WTC11 (cell line): ENCODE data around the gene PMF1. TPM values are rescaled to one million over a fixed set of nuclear protein-coding genes. Genes with fewer than 3 reads are reported as not detected.
"Not testable (repeated sequence)": the region's sequence is repeated elsewhere in the genome, so short reads cannot be mapped to it uniquely, and the experiment has no call there.

Source experiments
- ATAC-seq: fragments of 200-7000 bp; cut with Tn5 transposase; 2 replicates; pipeline ENCODE4 v1.10.0; 2021; ENCODE audit warnings: mild to moderate bottlenecking, moderate library complexity
- CTCF ChIA-PET: fragments of 300-600 bp; sonication (Branson Sonifier 250); formaldehyde crosslinking; loops from one replicate; lab custom pipeline; 2021; ENCODE audit warnings: antibody characterized with exemption; lab: Charles Lee
- POLR2A ChIA-PET: fragments of 350-600 bp; sonication (Branson Sonifier 250); formaldehyde crosslinking; loops from one replicate; lab custom pipeline; 2021; ENCODE audit warnings: antibody characterized with exemption; lab: Charles Lee
- DNase-seq: peaks from one replicate; pipeline ENCODE4 v3.0.0; 2021; ENCODE audit warnings: low spot score
- H3K27ac Mint-ChIP-seq: 2 replicates; pipeline ENCODE4 v1.8.0; 2021; ENCODE audit warnings: mixed read lengths
- H3K27me3 Mint-ChIP-seq: 2 replicates; pipeline ENCODE4 v1.8.0; 2021; ENCODE audit warnings: low read depth, mild to moderate bottlenecking, moderate library complexity, mixed read lengths
- H3K36me3 Mint-ChIP-seq: 2 replicates; pipeline ENCODE4 v1.8.0; 2021; ENCODE audit warnings: mixed read lengths
- H3K4me1 Mint-ChIP-seq: 2 replicates; pipeline ENCODE4 v1.8.0; 2022; ENCODE audit warnings: mixed read lengths
- H3K4me3 Mint-ChIP-seq: 2 replicates; pipeline ENCODE4 v1.8.0; 2021; ENCODE audit warnings: mild to moderate bottlenecking, moderate library complexity, mixed read lengths
- H3K9me3 Mint-ChIP-seq: 2 replicates; pipeline ENCODE4 v1.8.0; 2021; ENCODE audit warnings: mixed read lengths
- ESRRA ChIP-seq: sonication (generic); formaldehyde crosslinking; IDR thresholded peaks from 2 replicates; pipeline ENCODE4 v1.8.1; 2022; ENCODE audit warnings: mild to moderate bottlenecking, missing genetic modification reagents, borderline replicate concordance
- GABPB1 ChIP-seq: sonication (generic); formaldehyde crosslinking; IDR thresholded peaks from 2 replicates; pipeline ENCODE4 v1.8.1; 2023; ENCODE audit warnings: mild to moderate bottlenecking, missing genetic modification reagents
- GTF2I ChIP-seq: fragments of 250-450 bp; sonication (Bioruptor Pico); conservative IDR thresholded peaks from 2 replicates; pipeline ENCODE4 v1.4.0; 2021; ENCODE audit warnings: mild to moderate bottlenecking
- USF2 ChIP-seq: sonication (generic); formaldehyde crosslinking; IDR thresholded peaks from 2 replicates; pipeline ENCODE4 v1.8.1; 2023; ENCODE audit warnings: mild to moderate bottlenecking, missing genetic modification reagents, moderate library complexity
- ZNF121 ChIP-seq: sonication (generic); formaldehyde crosslinking; IDR thresholded peaks from 2 replicates; pipeline ENCODE4 v1.8.0; 2023; ENCODE audit warnings: missing genetic modification reagents
- ZNF138 ChIP-seq: sonication (generic); formaldehyde crosslinking; conservative IDR thresholded peaks from 2 replicates; pipeline ENCODE4 v1.8.1; 2022; ENCODE audit warnings: mild to moderate bottlenecking, moderate library complexity, missing genetic modification reagents
- total RNA-seq: library from RNA; stranded (reverse); gene quantifications from 3 replicates; pipeline ENCODE4 v1.2.3, GENCODE V29; 2021

The PMF1 gene
- total RNA-seq, 1 experiment from 2014 or later, result 129 TPM

DNA sequence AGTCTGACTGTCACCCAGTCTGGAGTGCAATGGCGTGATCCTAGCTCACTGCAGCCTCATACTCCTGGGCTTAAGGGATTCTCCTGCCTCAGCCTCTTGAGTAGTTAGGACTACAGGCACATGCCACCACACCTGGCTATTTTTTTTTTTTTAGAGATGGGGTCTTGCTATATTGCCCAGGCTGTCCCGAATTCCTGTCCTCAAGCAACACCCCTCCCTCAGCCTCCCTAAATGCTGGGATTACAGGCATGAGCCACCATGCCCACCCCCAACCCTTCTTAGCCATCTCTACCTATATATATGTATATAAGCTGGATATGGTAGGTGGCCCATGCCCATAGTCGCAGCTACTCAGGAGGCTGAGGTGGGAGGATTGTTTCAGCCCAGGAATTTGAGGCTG is 32.3 kb upstream of the PMF1 start:
- peaks cover under 1% of the 10 kb centered on the region; the same call in 1 of the 2 replicates for H3K9me3 Mint-ChIP-seq
- DNase-seq, result no peak
- no peak overlapping the region for H3K27ac Mint-ChIP-seq
- H3K4me1 Mint-ChIP-seq, result peaks cover 50% of the 10 kb centered on the region
- CTCF ChIA-PET, result interaction anchor here (1.6 kb wide), 1 partner anchor 20 kb away, joined by 4 read pairs; no protein-coding TSS in a partner anchor
- TF ChIP-seq ESRRA (CRISPR knock-in tag) (no peak), ZNF138 (CRISPR knock-in tag) (no peak), ZNF121 (CRISPR knock-in tag) (peak; percentile 96), GTF2I (CRISPR knock-in tag) (0 out of 2 replicates have a peak, but pooled peaks have one; percentile 35)
- no peak overlapping the region for H3K4me3 Mint-ChIP-seq
- H3K36me3 Mint-ChIP-seq, result no peaks in the 10 kb centered on the region
- no peak for ATAC-seq
- H3K27me3 Mint-ChIP-seq, result no peaks in the 10 kb centered on the region
- POLR2A ChIA-PET, result interaction anchor here (1.1 kb wide), 1 partner anchor 33 kb away, joined by 3 read pairs; the partner anchor contains the start of gene PMF1

DNA sequence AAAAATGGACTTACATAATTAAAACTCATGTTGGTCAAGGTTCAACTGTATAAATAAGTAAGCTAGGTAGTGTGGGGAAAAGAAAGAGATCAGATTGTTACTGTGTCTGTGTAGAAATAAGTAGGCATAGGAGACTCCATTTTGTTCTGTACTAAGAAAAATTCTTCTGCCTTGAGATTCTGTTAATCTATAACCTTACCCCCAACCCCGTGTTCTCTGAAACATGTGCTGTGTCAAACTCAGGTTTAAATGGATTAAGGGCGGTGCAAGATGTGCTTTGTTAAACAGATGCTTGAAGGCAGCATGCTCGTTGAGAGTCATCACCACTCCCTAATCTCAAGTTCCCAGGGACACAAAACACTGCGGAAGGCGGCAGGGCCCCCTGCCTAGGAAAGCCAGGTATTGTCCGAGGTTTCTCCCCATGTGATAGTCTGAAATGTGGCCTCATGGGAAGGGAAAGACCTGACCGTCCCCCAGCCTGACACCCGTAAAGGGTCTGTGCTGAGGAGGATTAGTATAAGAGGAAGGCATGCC is 31.3 kb upstream of the PMF1 start:
- peak overlapping the region; percentile 97 for H3K27ac Mint-ChIP-seq
- ATAC-seq, POLR2A ChIA-PET, H3K36me3 Mint-ChIP-seq, CTCF ChIA-PET, H3K27me3 Mint-ChIP-seq: not testable (repeated sequence)
- DNase-seq, result peak; percentile 64
- peaks cover 47% of the 10 kb centered on the region for H3K4me1 Mint-ChIP-seq
- H3K4me3 Mint-ChIP-seq, result peak overlapping the region; percentile 38
- peak; percentile 58 for TF ChIP-seq USF2 (CRISPR knock-in tag)
- peaks cover 11% of the 10 kb centered on the region for H3K9me3 Mint-ChIP-seq

DNA sequence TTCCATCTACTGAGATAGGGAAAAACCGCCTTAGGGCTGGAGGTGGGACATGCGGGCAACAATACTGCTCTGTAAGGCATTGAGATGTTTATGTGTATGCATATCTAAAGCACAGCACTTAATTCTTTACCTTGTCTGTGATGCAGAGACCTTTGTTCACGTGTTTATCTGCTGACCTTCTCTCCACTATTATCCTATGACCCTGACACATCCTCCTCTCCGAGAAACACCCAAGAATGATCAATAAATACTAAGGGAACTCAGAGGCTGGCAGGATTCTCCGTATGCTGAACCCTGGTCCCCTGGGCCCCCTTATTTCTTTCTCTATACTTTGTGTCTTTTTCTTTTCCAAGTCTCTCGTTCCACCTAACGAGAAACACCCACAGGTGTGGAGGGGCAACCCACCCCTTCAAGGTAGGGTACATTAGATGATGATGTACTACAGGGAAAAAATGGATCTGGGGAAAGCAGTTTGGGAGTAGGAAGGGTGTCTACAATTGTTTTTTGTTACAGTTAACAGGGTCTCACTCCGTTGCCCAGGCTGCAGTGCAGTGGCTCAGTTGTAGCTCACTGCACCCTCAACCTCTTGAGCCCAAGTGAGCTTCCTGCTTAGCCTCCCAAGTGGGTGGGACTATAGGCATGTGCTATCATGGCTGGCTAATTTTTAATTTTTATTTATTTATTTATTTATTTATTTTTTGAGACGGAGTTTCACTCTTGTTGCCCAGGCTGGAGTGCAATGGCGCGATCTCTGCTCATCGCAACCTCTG is 30.6 kb upstream of the PMF1 start:
- peak; percentile 98 for TF ChIP-seq ZNF121 (CRISPR knock-in tag)
- TF ChIP-seq, all 79 proteins: peak for 1; not testable (repeated sequence) for 78
- CTCF ChIA-PET, result interaction anchor here (1.6 kb wide), 1 partner anchor 12 kb away, joined by 6 read pairs; the partner anchor contains the start of gene SLC25A44
- POLR2A ChIA-PET, H3K27me3 Mint-ChIP-seq, DNase-seq: not testable (repeated sequence)
- peaks cover 18% of the 10 kb centered on the region for H3K9me3 Mint-ChIP-seq
- peak; percentile 36 for ATAC-seq
- peak overlapping the region; percentile 97 for H3K27ac Mint-ChIP-seq
- peak overlapping the region; percentile 38 for H3K4me3 Mint-ChIP-seq
- peaks cover 40% of the 10 kb centered on the region for H3K4me1 Mint-ChIP-seq
- H3K36me3 Mint-ChIP-seq, result peaks cover 11% of the 10 kb centered on the region

DNA sequence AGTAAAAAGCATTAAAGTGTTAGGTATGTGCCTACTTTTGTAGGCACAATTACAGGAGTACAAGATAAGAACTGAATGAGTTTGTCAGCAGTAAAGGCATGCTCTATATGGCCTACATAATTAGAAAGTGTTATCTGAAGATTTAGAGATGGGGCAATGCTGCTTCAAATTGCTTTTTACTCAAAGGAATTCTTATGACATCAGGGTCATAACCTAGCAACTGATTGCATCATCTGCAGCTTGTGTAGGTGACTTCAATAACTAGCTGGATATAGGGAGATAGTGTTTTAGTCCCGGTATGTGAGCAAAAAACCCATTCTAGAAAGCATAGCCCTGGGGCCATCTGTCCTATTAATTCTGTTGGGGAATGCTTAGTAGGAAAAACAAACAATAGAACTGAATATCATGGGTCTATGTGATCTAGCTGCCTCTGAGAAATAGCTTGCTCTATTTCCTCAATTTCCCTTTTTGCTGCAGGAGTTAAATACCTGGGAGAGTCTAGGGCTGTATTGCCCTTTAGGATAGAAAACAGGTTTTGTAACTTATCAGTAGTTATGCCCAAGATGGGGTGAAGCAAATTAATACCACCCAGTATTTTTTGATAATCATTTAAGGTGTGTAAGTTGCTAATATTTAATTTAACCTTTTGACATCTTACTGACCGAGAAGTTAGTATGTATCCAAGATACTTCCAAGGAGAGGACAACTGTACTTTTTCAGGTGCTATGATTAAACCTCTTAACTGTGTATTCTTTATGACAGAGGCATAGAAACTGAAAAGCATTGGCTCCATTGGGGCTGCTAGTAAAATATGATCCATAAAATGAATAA is 26.2 kb upstream of the PMF1 start:
- CTCF ChIA-PET, result interaction anchor here (0.6 kb wide), 1 partner anchor 44 kb away, joined by 3 read pairs; no protein-coding TSS in a partner anchor
- not testable (repeated sequence) for ATAC-seq
- TF ChIP-seq GABPB1 (CRISPR knock-in tag), result peak; percentile 91
- TF ChIP-seq, all 79 proteins: peak for 1; not testable (repeated sequence) for 78
- H3K27ac Mint-ChIP-seq, H3K27me3 Mint-ChIP-seq, DNase-seq, H3K4me3 Mint-ChIP-seq, POLR2A ChIA-PET: not testable (repeated sequence)
- Mint-ChIP-seq H3K36me3 (peaks cover 22% of the 10 kb centered on the region), H3K9me3 (peaks cover 32% of the 10 kb centered on the region), H3K4me1 (peaks cover 14% of the 10 kb centered on the region)

DNA sequence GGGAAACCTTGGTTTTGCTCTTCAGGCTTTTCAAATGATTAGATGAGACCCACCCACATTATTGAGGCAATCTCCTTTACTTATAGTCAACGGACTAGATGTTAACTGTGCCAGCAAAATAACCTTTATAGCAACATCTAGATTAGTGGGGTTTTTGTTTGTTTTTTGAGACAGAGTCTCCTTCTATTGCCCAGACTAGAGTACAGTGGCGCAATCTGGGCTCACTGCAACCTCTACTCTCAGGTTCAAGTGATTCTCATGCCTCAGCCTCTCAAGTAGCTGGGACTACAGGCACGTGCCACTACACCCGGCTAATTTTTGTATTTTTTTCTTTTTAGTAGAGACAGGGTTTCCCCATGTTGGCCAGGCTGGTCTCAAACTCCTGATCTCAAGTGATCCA is 22.5 kb upstream of the PMF1 start:
- Mint-ChIP-seq H3K36me3 (peaks cover 22% of the 10 kb centered on the region), H3K9me3 (peaks cover 32% of the 10 kb centered on the region), H3K4me1 (peaks cover 23% of the 10 kb centered on the region)
- H3K27me3 Mint-ChIP-seq, H3K27ac Mint-ChIP-seq, ATAC-seq, DNase-seq, H3K4me3 Mint-ChIP-seq: not testable (repeated sequence)
- ChIA-PET CTCF (interaction anchor here (1.1 kb wide), 1 partner anchor 93 kb away, joined by 3 read pairs; no protein-coding TSS in a partner anchor), POLR2A (interaction anchor here (0.6 to 1.2 kb wide), 2 partner anchors 23 to 45 kb away, joined by 3 to 12 read pairs; partner anchors contain the start of gene PMF1)
